Karpas-422 (cell line): Measurements from ENCODE around the gene KANSL3. TPM values are rescaled to one million over a fixed set of nuclear protein-coding genes. Genes with fewer than 3 reads are reported as not detected.

Experiments used
- DNase-seq: peaks from one replicate; pipeline ENCODE4 v3.0.0-alpha.2; 2015
- H2AFZ ChIP-seq: fragments of 200-600 bp; sonication (generic); 2 replicates; pipeline ENCODE4 v1.6.1; 2014; ENCODE audit warnings: antibody characterized with exemption, low read length, mixed read lengths
- H3K27ac ChIP-seq: fragments of 200-600 bp; sonication (generic); 2 replicates; pipeline ENCODE4 v1.5.1; 2014; ENCODE audit warnings: mild to moderate bottlenecking, low read length, moderate library complexity
- H3K27me3 ChIP-seq: fragments of 200-600 bp; sonication (generic); 2 replicates; pipeline ENCODE4 v1.6.1; 2014; ENCODE audit warnings: low read length, mixed read lengths
- H3K36me3 ChIP-seq: fragments of 200-600 bp; sonication (generic); 2 replicates; pipeline ENCODE4 v1.6.1; 2014; ENCODE audit warnings: low read length, mixed read lengths; ENCODE audit not compliant: insufficient read depth
- H3K4me1 ChIP-seq: fragments of 200-600 bp; sonication (generic); 2 replicates; pipeline ENCODE4 v1.6.1; 2014; ENCODE audit warnings: mild to moderate bottlenecking, low read length, mixed read lengths
- H3K4me2 ChIP-seq: fragments of 200-600 bp; sonication (generic); 2 replicates; pipeline ENCODE4 v1.6.1; 2014; ENCODE audit warnings: low read length, low read depth, mild to moderate bottlenecking; ENCODE audit not compliant: poor library complexity, severe bottlenecking
- H3K4me3 ChIP-seq: fragments of 200-600 bp; sonication (generic); 2 replicates; pipeline ENCODE4 v1.5.1; 2014; ENCODE audit warnings: mild to moderate bottlenecking, antibody characterized with exemption, low read length, mixed read lengths
- H3K79me2 ChIP-seq: fragments of 200-600 bp; sonication (generic); 2 replicates; pipeline ENCODE4 v1.6.1; 2014; ENCODE audit warnings: mild to moderate bottlenecking, low read length, mixed read lengths
- H3K9ac ChIP-seq: fragments of 200-600 bp; sonication (generic); 2 replicates; pipeline ENCODE4 v1.6.0; 2014; ENCODE audit warnings: low read length
- H3K9me2 ChIP-seq: fragments of 200-600 bp; sonication (generic), shearing (Covaris generic); replicated peaks from 2 replicates; pipeline ENCODE4 v1.6.0; 2014; ENCODE audit warnings: mild to moderate bottlenecking, low read length, moderate library complexity; ENCODE audit not compliant: insufficient read depth
- H3K9me3 ChIP-seq: fragments of 300-700, 200-600 bp; sonication (generic); 2 replicates; pipeline ENCODE4 v1.6.1; 2014; ENCODE audit warnings: low read length, mixed read lengths
- H4K20me1 ChIP-seq: fragments of 200-600 bp; sonication (generic); 2 replicates; pipeline ENCODE4 v1.6.1; 2014; ENCODE audit warnings: mild to moderate bottlenecking, antibody characterized with exemption, low read length, low read depth; ENCODE audit not compliant: insufficient read depth
- total RNA-seq: library from RNA; depleted of rRNA; stranded (reverse); fragments of >200 nt; shearing (Covaris generic); gene quantifications from 2 replicates; pipeline ENCODE4 v1.2.3, GENCODE V29; 2014; ENCODE audit warnings: low replicate concordance

Gene KANSL3
- total RNA-seq, 1 experiment from 2014 or later, result 40.6 TPM

- Histone ChIP-seq H2AFZ (no peak overlapping the region), H3K79me2 (no peaks in the 10 kb centered on the region)
- no peak for DNase-seq
These were observed 29.4 kb downstream of the KANSL3 start for GRCh38 chr2:96608469-96609455.

GRCh38 chr2:96604104-96604503 lies 34.0 kb downstream of the KANSL3 start:
- Histone ChIP-seq H3K4me3 (no peak overlapping the region), H3K36me3 (peaks cover 54% of the 10 kb centered on the region), H4K20me1 (no peaks in the 10 kb centered on the region), H3K9me3 (no peaks in the 10 kb centered on the region), H3K9ac (no peak overlapping the region), H3K4me1 (peaks cover 9% of the 10 kb centered on the region), H2AFZ (no peak overlapping the region), H3K27me3 (no peaks in the 10 kb centered on the region), H3K4me2 (no peak overlapping the region), H3K27ac (no peak overlapping the region), H3K9me2 (no peaks in the 10 kb centered on the region), H3K79me2 (no peaks in the 10 kb centered on the region)
- peak; percentile 43 for DNase-seq

More at GRCh38 chr2:96608469-96609455, 29.4 kb downstream of the KANSL3 start:
- no peaks in the 10 kb centered on the region for H3K27me3 ChIP-seq
- H4K20me1 ChIP-seq, result no peaks in the 10 kb centered on the region
- no peaks in the 10 kb centered on the region for H3K9me2 ChIP-seq
- H3K9me3 ChIP-seq, result no peaks in the 10 kb centered on the region
- H3K4me3 ChIP-seq, result no peak overlapping the region
- H3K9ac ChIP-seq, result no peak overlapping the region
- H3K4me2 ChIP-seq, result no peak overlapping the region
- no peak overlapping the region for H3K27ac ChIP-seq
- H3K4me1 ChIP-seq, result no peaks in the 10 kb centered on the region
- H3K36me3 ChIP-seq, result peaks cover 31% of the 10 kb centered on the region

- peak; percentile 41 for DNase-seq
- H3K9ac ChIP-seq, result no peak overlapping the region
- no peaks in the 10 kb centered on the region for H3K9me2 ChIP-seq
- peaks cover 57% of the 10 kb centered on the region for H3K36me3 ChIP-seq
- H3K4me3 ChIP-seq, result no peak overlapping the region
- H3K27ac ChIP-seq, result no peak overlapping the region
- 0 out of 2 replicates have a peak, but pooled peaks cover 3% of the 10 kb centered on the region for H3K79me2 ChIP-seq
- no peak overlapping the region for H2AFZ ChIP-seq
- no peaks in the 10 kb centered on the region for H3K27me3 ChIP-seq
- H4K20me1 ChIP-seq, result no peaks in the 10 kb centered on the region
- no peaks in the 10 kb centered on the region for H3K9me3 ChIP-seq
- H3K4me1 ChIP-seq, result peaks cover 9% of the 10 kb centered on the region
- no peak overlapping the region for H3K4me2 ChIP-seq
These were observed 35.7 kb downstream of the KANSL3 start for GRCh38 chr2:96602330-96602823.

- Histone ChIP-seq H2AFZ (no peak overlapping the region), H3K79me2 (0 out of 2 replicates have a peak, but pooled peaks cover 3% of the 10 kb centered on the region), H3K27ac (no peak overlapping the region), H3K9me3 (no peaks in the 10 kb centered on the region), H3K4me1 (peaks cover 9% of the 10 kb centered on the region), H4K20me1 (no peaks in the 10 kb centered on the region), H3K9me2 (no peaks in the 10 kb centered on the region), H3K27me3 (no peaks in the 10 kb centered on the region), H3K36me3 (peaks cover 53% of the 10 kb centered on the region), H3K4me3 (no peak overlapping the region), H3K9ac (no peak overlapping the region), H3K4me2 (no peak overlapping the region)
- no peak for DNase-seq
These were observed 36.5 kb downstream of the KANSL3 start for GRCh38 chr2:96601382-96602292.

- no peak for DNase-seq
- H3K4me3 ChIP-seq, result no peak overlapping the region
- H4K20me1 ChIP-seq, result no peaks in the 10 kb centered on the region
- H3K36me3 ChIP-seq, result peaks cover 47% of the 10 kb centered on the region
- no peak overlapping the region for H3K4me2 ChIP-seq
- no peak overlapping the region for H3K27ac ChIP-seq
- no peaks in the 10 kb centered on the region for H3K9me2 ChIP-seq
- H3K4me1 ChIP-seq, result peaks cover 9% of the 10 kb centered on the region
- 0 out of 2 replicates have a peak, but pooled peaks cover 3% of the 10 kb centered on the region for H3K79me2 ChIP-seq
- H3K9ac ChIP-seq, result no peak overlapping the region
- no peaks in the 10 kb centered on the region for H3K27me3 ChIP-seq
- H2AFZ ChIP-seq, result no peak overlapping the region
- no peaks in the 10 kb centered on the region for H3K9me3 ChIP-seq
These were observed 38.2 kb downstream of the KANSL3 start for GRCh38 chr2:96599941-96600340.

- Histone ChIP-seq H3K27me3 (no peaks in the 10 kb centered on the region), H3K4me1 (peaks cover 9% of the 10 kb centered on the region), H3K9me3 (no peaks in the 10 kb centered on the region), H3K9ac (no peak overlapping the region), H4K20me1 (no peaks in the 10 kb centered on the region), H2AFZ (no peak overlapping the region), H3K4me3 (no peak overlapping the region), H3K36me3 (peaks cover 36% of the 10 kb centered on the region; the same call in 1 of the 2 replicates), H3K4me2 (no peak overlapping the region), H3K27ac (no peak overlapping the region), H3K79me2 (0 out of 2 replicates have a peak, but pooled peaks cover 3% of the 10 kb centered on the region), H3K9me2 (no peaks in the 10 kb centered on the region)
- no peak for DNase-seq
These were observed 41.5 kb downstream of the KANSL3 start for GRCh38 chr2:96596596-96596995.

GRCh38 chr2:96594691-96595152 lies 43.4 kb downstream of the KANSL3 start:
- H3K27me3 ChIP-seq, result no peaks in the 10 kb centered on the region
- H4K20me1 ChIP-seq, result no peaks in the 10 kb centered on the region
- no peaks in the 10 kb centered on the region for H3K9me3 ChIP-seq
- H2AFZ ChIP-seq, result no peak overlapping the region
- H3K79me2 ChIP-seq, result 0 out of 2 replicates have a peak, but pooled peaks cover 3% of the 10 kb centered on the region
- H3K9me2 ChIP-seq, result no peaks in the 10 kb centered on the region
- DNase-seq, result no peak
- no peaks in the 10 kb centered on the region for H3K4me1 ChIP-seq
- H3K36me3 ChIP-seq, result peaks cover 28% of the 10 kb centered on the region; the same call in 1 of the 2 replicates
- H3K4me2 ChIP-seq, result no peak overlapping the region
- no peak overlapping the region for H3K27ac ChIP-seq
- H3K9ac ChIP-seq, result no peak overlapping the region
- H3K4me3 ChIP-seq, result no peak overlapping the region
